H1 (cell line): ENCODE results near the gene MAN1C1. TPM values are rescaled to one million over a fixed set of nuclear protein-coding genes. Genes with fewer than 3 reads are reported as not detected.

Source experiments
- CHD7 ChIP-seq: fragments of 300-600 bp; sonication (generic); IDR thresholded peaks from 2 replicates; pipeline ENCODE4 v1.7.1; 2012; ENCODE audit warnings: low read length, moderate library complexity, mild to moderate bottlenecking, inconsistent platforms; ENCODE audit not compliant: insufficient replicate concordance
- JUND ChIP-seq: IDR thresholded peaks from 2 replicates; pipeline ENCODE4 v1.6.1; 2011; ENCODE audit warnings: mild to moderate bottlenecking, improper control_type of control experiment, low read length
- KDM4A ChIP-seq: IDR thresholded peaks from one replicate; pipeline ENCODE4 v1.7.1; 2012; ENCODE audit warnings: low read depth, mild to moderate bottlenecking, moderate library complexity, low read length, inconsistent platforms; ENCODE audit not compliant: severe bottlenecking
- KDM5A ChIP-seq: fragments of 200-600 bp; IDR thresholded peaks from 2 replicates; pipeline ENCODE4 v1.7.1; 2012; ENCODE audit warnings: mild to moderate bottlenecking, low read length, inconsistent platforms, mixed read lengths
- RAD21 ChIP-seq, 2 experiments: IDR thresholded peaks in 1 of 2; conservative IDR thresholded peaks in 1 of 2; 2 replicates each; pipeline ENCODE4 v1.6.1; 2011; ENCODE audit warnings: low read depth in 2 of 2, low read length in 2 of 2, improper control_type of control experiment in 1 of 2, inconsistent platforms in 1 of 2, mild to moderate bottlenecking in 1 of 2, moderate library complexity in 1 of 2
- SP4 ChIP-seq: IDR thresholded peaks from 2 replicates; pipeline ENCODE4 v1.6.1; 2012; ENCODE audit warnings: low read length, inconsistent platforms
- SUZ12 ChIP-seq: fragments of 200-600 bp; sonication (generic); IDR thresholded peaks from 2 replicates; pipeline ENCODE4 v1.6.1; 2012; ENCODE audit warnings: mild to moderate bottlenecking, inconsistent platforms, low read length, moderate library complexity, mixed read lengths
- polyA plus RNA-seq, 7 experiments: library from polyadenylated mRNA; depleted of rRNA in 3 of 7; stranded (reverse) in 5 of 7; unstranded in 2 of 7; fragments of >200 nt in 5 of 7; fragments of 200-250 nt in 2 of 7; gene quantifications; 1 replicate in 5 of 7; 2 replicates in 1 of 7; 4 replicates in 1 of 7; pipeline versions ENCODE4 v1.2.1 to v1.2.3, GENCODE V29; 2011 to 2013; ENCODE audit warnings: missing spikeins in 2 of 7, mixed read lengths in 2 of 7
- total RNA-seq: library from RNA; stranded (reverse); fragmentation: NEBNext Ultra II Directional; extraction: Animal tissue kit (Norgen Biotek cat#: 25700); gene quantifications from 2 replicates; pipeline ENCODE4 v1.2.1, GENCODE V29; 2021

The MAN1C1 gene
- total and polyA plus RNA-seq, 2 of the 8 experiments (the other 6 are each of a cell fraction or from before 2014, with no cell fraction given): 7.8 to 15.2 TPM

- no peak for TF ChIP-seq CHD7
- no peak for TF ChIP-seq KDM4A
- no peak for TF ChIP-seq RAD21 (IDR thresholded peaks at IDR 0.05 in 1 of 2, conservative IDR thresholded peaks at IDR 0.05 in 1 of 2; ENCODE audit: low read depth in 2 of 2, low read length in 2 of 2)
- no peak for TF ChIP-seq JUND
- TF ChIP-seq SUZ12: no peak
- TF ChIP-seq SP4: no peak
- no peak for TF ChIP-seq KDM5A
Observed at GRCh38 chr1:25649505-25650288, 33.1 kb downstream of the MAN1C1 start (continued).
